Tibial nerve (tissue), 4 donors: ENCODE results near the gene PTPRM.

Experiments used
- CTCF ChIP-seq, 5 experiments: fragments of 200-600 bp in 3 of 5; fragments of 450-650 bp in 2 of 5; sonication (generic) in 3 of 5; IDR thresholded peaks; one replicate each; pipeline ENCODE4 v1.5.1; 2016 to 2019; ENCODE audit warnings: antibody characterized with exemption in 5 of 5, mild to moderate bottlenecking in 3 of 5, moderate library complexity in 2 of 5
- EP300 ChIP-seq, 2 donors: sonication (generic); formaldehyde crosslinking; IDR thresholded peaks; one replicate each; pipeline ENCODE4 v1.6.1; 2017; ENCODE audit warnings: antibody characterized with exemption in 2 of 2, mild to moderate bottlenecking in 1 of 2
- POLR2A ChIP-seq, 2 donors: fragments of 450-650 bp; IDR thresholded peaks; one replicate each; pipeline ENCODE4 v1.6.1; 2017; ENCODE audit warnings: antibody characterized with exemption in 2 of 2, mild to moderate bottlenecking in 2 of 2, moderate library complexity in 2 of 2

GRCh38 chr18:7608174-7608550, 41.0 kb downstream of the PTPRM start:
- TF ChIP-seq EP300 (IDR thresholded peaks at IDR 0.05) (no peak), CTCF (IDR thresholded peaks at IDR 0.05) (no peak), POLR2A (IDR thresholded peaks at IDR 0.05) (no peak)
